ENCODE results near the gene CHRM1. TPM values are rescaled to one million over a fixed set of nuclear protein-coding genes. Genes with fewer than 3 reads are reported as not detected.

CHRM1 gene
- total RNA-seq, 1 donor from 2014 or later = not detected

DNA sequence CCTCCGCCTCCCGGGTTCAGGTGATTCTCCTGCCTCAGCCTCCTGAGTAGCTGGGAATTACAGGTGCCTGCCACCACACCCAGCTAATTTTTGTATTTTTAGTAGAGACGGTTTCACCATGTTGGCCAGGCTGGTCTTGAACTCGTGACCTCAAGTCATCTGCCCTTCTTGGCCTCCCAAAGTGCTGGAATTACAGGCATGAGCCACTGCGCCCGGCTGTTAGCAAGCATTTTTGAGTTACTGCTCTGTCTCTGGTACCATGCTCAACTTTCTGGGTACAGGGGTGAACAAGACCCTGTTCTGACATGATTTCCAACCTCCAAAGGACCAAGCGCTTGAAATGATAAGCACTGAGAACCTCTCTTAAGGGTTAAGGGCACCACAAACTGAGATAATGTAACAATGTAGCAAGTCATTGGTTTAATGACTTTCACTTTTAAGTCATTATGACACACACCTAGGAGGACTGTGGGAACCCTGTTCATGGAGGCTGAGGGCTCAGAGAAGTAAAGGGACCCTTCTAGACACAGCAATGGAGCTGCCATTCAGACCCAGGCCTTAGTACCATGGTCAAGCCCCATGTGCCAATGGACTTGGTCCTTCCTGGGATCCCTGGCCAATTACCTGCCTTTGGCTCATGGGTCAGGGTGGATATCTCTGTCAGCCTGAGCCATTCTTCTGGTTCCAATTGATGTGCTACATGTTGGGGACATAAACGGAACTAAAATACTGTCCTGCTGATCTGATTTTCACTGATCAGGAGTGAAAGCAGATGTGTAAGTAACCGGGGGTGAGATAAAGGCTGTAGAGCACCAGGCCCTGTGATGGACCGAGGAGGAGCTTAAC is 28.9 kb downstream of the CHRM1 start:
- H3K4me3 Mint-ChIP-seq = peak overlapping the region; percentile 22

DNA sequence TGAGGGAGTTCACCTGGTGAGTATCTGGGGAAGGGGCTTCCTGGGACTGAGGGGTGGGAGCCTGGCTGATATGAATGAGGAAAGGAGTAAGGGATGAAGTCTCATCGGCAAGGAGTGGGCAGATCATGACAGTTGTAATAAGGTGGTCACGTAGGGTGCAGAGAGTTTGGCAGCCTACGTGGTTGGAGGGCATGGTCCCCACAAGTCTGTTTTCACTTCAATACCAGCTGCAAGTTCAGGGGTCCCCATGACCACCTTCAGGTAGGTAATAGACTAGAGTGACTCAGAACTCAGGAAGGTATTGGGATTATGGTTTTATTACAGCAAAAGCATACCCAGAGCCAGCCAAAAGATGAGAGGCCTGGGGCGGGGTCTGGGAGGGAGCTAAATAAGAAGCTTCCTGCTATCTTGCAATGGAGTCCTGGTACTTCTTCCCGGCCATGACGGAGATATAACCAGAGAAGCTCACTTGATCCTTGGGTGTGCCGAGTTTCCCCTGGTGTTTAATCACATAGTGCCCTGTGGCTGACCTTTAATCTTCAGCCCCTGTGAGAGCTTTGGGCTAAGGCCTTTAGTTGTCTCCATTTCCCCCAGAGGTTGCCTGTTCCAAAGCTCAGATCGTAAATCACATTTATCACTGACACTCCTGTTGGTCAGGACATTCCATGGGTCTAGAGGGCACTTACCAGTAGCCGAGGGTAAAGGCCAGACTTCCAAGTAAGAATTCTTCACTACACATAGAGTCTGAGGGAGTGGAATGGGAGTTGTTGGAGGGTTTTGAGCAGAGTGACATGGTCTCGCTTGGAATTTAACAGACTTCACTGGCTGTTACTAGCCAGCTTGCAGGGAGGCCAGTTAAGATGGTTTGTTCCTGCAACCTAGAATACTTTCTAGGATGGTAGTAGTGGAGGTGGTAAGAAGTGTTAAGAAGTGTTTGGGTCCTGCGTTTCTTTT is 31.4 kb downstream of the CHRM1 start:
- no peaks in the 10 kb centered on the region for H3K4me1 ChIP-seq
- Mint-ChIP-seq H3K27me3 (ENCODE audit: insufficient read depth, low read depth) (peaks cover 6% of the 10 kb centered on the region), H3K36me3 (peaks cover 27% of the 10 kb centered on the region), H3K4me3 (no peak overlapping the region), H3K4me1 (peaks cover 12% of the 10 kb centered on the region), H3K9me3 (no peaks in the 10 kb centered on the region), H3K27ac (no peak overlapping the region)
- peaks cover 59% of the 10 kb centered on the region for H3F3A ChIP-seq (ENCODE audit: low read depth)
- peaks cover 24% of the 10 kb centered on the region for H3K79me2 ChIP-seq (ENCODE audit: low read depth)
- no peaks in the 10 kb centered on the region for H3K27me3 ChIP-seq
- peaks cover 6% of the 10 kb centered on the region for H3K36me3 ChIP-seq
- no peaks in the 10 kb centered on the region for H3K9me3 ChIP-seq (ENCODE audit: low read depth)
- peaks cover 33% of the 10 kb centered on the region for H4K20me1 ChIP-seq (ENCODE audit: low read depth)
- H3K27ac ChIP-seq = peak overlapping the region; percentile 46
- no peak overlapping the region for H2AFZ ChIP-seq (replicated peaks)
- no peak overlapping the region for H3K4me2 ChIP-seq
- TF ChIP-seq, protein P1, sequence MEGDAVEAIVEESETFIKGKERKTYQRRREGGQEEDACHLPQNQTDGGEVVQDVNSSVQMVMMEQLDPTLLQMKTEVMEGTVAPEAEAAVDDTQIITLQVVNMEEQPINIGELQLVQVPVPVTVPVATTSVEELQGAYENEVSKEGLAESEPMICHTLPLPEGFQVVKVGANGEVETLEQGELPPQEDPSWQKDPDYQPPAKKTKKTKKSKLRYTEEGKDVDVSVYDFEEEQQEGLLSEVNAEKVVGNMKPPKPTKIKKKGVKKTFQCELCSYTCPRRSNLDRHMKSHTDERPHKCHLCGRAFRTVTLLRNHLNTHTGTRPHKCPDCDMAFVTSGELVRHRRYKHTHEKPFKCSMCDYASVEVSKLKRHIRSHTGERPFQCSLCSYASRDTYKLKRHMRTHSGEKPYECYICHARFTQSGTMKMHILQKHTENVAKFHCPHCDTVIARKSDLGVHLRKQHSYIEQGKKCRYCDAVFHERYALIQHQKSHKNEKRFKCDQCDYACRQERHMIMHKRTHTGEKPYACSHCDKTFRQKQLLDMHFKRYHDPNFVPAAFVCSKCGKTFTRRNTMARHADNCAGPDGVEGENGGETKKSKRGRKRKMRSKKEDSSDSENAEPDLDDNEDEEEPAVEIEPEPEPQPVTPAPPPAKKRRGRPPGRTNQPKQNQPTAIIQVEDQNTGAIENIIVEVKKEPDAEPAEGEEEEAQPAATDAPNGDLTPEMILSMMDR (IDR thresholded peaks at IDR 0.05) = no peak
- TF ChIP-seq EZH2phosphoT487 (IDR thresholded peaks at IDR 0.05) = no peak
- no peak overlapping the region for H3K9ac ChIP-seq
- DNase-seq (ENCODE audit: low spot score) = no peak
- H3K4me3 ChIP-seq = no peak overlapping the region

More for the DNA sequence above, 28.9 kb downstream of the CHRM1 start:
- H3K9me3 Mint-ChIP-seq = no peaks in the 10 kb centered on the region
- Histone ChIP-seq H3K27ac (no peak overlapping the region), H3K79me2 (ENCODE audit: low read depth) (peaks cover under 1% of the 10 kb centered on the region), H3K27me3 (no peaks in the 10 kb centered on the region), H3K4me1 (peaks cover 5% of the 10 kb centered on the region), H3K36me3 (no peaks in the 10 kb centered on the region), H3K4me3 (no peak overlapping the region), H2AFZ (replicated peaks) (no peak overlapping the region), H3K9ac (no peak overlapping the region), H3F3A (ENCODE audit: low read depth) (peaks cover 44% of the 10 kb centered on the region), H3K9me3 (ENCODE audit: low read depth) (no peaks in the 10 kb centered on the region), H4K20me1 (ENCODE audit: low read depth) (peaks cover 9% of the 10 kb centered on the region), H3K4me2 (no peak overlapping the region)
- H3K4me1 Mint-ChIP-seq = peaks cover 11% of the 10 kb centered on the region
- peak overlapping the region; percentile 69 for H3K27ac Mint-ChIP-seq
- TF ChIP-seq EZH2 (IDR thresholded peaks at IDR 0.05) = no peak
- TF ChIP-seq, protein P1 (IDR thresholded peaks at IDR 0.05) = no peak
- TF ChIP-seq EZH2phosphoT487 (IDR thresholded peaks at IDR 0.05) = no peak
- peaks cover 9% of the 10 kb centered on the region for H3K27me3 Mint-ChIP-seq (ENCODE audit: insufficient read depth, low read depth)
- DNase-seq (ENCODE audit: low spot score) = no peak
- peaks cover 15% of the 10 kb centered on the region for H3K36me3 Mint-ChIP-seq

DNA sequence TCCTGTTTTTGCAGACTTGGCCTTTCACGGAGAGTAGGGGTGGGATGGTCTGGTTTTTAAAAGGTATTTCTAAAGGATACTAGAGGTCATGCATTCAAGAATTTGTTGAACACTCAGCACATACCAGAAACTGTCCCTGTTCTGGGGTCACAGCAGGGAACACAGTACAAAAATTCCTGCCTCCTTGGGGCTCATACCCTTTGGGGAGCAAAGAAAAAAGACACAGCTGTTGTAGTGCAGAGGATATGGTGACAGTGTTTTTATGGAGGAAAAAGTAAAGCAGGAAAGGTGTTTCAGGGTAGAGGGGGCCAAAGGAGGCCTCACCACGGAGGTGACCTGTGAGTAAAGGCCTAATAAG is 32.1 kb downstream of the CHRM1 start:
- Histone ChIP-seq H3K9me3 (ENCODE audit: low read depth) (no peaks in the 10 kb centered on the region), H2AFZ (replicated peaks) (no peak overlapping the region), H3K27ac (peak overlapping the region; percentile 46), H3K4me3 (no peak overlapping the region), H3F3A (ENCODE audit: low read depth) (peaks cover 61% of the 10 kb centered on the region), H3K9ac (no peak overlapping the region), H3K27me3 (no peaks in the 10 kb centered on the region), H4K20me1 (ENCODE audit: low read depth) (peaks cover 33% of the 10 kb centered on the region), H3K79me2 (ENCODE audit: low read depth) (peaks cover 30% of the 10 kb centered on the region), H3K36me3 (peaks cover 6% of the 10 kb centered on the region), H3K4me1 (no peaks in the 10 kb centered on the region), H3K4me2 (no peak overlapping the region)
- Mint-ChIP-seq H3K36me3 (peaks cover 30% of the 10 kb centered on the region), H3K27ac (no peak overlapping the region), H3K4me3 (no peak overlapping the region), H3K27me3 (ENCODE audit: insufficient read depth, low read depth) (peaks cover 6% of the 10 kb centered on the region), H3K4me1 (peaks cover 16% of the 10 kb centered on the region), H3K9me3 (no peaks in the 10 kb centered on the region)
- DNase-seq (ENCODE audit: low spot score) = no peak
- TF ChIP-seq EZH2phosphoT487 (IDR thresholded peaks at IDR 0.05) (no peak), EZH2 (IDR thresholded peaks at IDR 0.05) (no peak)
- TF ChIP-seq, protein P1 (IDR thresholded peaks at IDR 0.05) = no peak

Data from neural progenitor cell (in vitro differentiated cells).